Mammary epithelial cell (primary cell): ENCODE data around the gene YPEL5.

Experiments used
- EZH2 ChIP-seq: IDR thresholded peaks from 2 replicates; pipeline ENCODE4 v1.6.1; 2012; ENCODE audit warnings: low read length, inconsistent platforms, borderline replicate concordance
- TF ChIP-seq, protein P1 (sequence below), 2 donors: IDR thresholded peaks in 1 of 2; conservative IDR thresholded peaks in 1 of 2; 2 replicates each; pipeline ENCODE4 v1.5.1; 2011 to 2012; ENCODE audit warnings: inconsistent platforms in 2 of 2, low read length in 2 of 2, mild to moderate bottlenecking in 2 of 2, control low read depth in 1 of 2, low read depth in 1 of 2; ENCODE audit not compliant: insufficient read depth in 1 of 2; ENCODE audit errors: extremely low read depth in 1 of 2

- TF ChIP-seq, protein P1, sequence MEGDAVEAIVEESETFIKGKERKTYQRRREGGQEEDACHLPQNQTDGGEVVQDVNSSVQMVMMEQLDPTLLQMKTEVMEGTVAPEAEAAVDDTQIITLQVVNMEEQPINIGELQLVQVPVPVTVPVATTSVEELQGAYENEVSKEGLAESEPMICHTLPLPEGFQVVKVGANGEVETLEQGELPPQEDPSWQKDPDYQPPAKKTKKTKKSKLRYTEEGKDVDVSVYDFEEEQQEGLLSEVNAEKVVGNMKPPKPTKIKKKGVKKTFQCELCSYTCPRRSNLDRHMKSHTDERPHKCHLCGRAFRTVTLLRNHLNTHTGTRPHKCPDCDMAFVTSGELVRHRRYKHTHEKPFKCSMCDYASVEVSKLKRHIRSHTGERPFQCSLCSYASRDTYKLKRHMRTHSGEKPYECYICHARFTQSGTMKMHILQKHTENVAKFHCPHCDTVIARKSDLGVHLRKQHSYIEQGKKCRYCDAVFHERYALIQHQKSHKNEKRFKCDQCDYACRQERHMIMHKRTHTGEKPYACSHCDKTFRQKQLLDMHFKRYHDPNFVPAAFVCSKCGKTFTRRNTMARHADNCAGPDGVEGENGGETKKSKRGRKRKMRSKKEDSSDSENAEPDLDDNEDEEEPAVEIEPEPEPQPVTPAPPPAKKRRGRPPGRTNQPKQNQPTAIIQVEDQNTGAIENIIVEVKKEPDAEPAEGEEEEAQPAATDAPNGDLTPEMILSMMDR (conservative IDR thresholded peaks at IDR 0.05 in 1 of 2, IDR thresholded peaks at IDR 0.05 in 1 of 2; ENCODE audit: extremely low read depth in 1 of 2, insufficient read depth in 1 of 2, low read depth in 1 of 2, low read length in 2 of 2) = no peak
- no peak for TF ChIP-seq EZH2
Observed at GRCh38 chr2:30165617-30166016, 18.8 kb downstream of the YPEL5 start.
